H1 (cell line): Measurements from ENCODE around the gene RELN. TPM values are rescaled to one million over a fixed set of nuclear protein-coding genes. Genes with fewer than 3 reads are reported as not detected.

Source experiments
- BRCA1 ChIP-seq: IDR thresholded peaks from 2 replicates; pipeline ENCODE4 v1.6.1; 2012; ENCODE audit warnings: low read depth, low read length, improper control_type of control experiment
- HDAC6 ChIP-seq: IDR thresholded peaks from one replicate; pipeline ENCODE4 v1.7.1; 2012; ENCODE audit warnings: low read depth, mild to moderate bottlenecking, inconsistent platforms, low read length, moderate library complexity
- JUN ChIP-seq: IDR thresholded peaks from 2 replicates; pipeline ENCODE4 v1.6.1; 2011; ENCODE audit warnings: low read depth, mild to moderate bottlenecking, improper control_type of control experiment, low read length
- MAFK ChIP-seq: IDR thresholded peaks from 2 replicates; pipeline ENCODE4 v1.6.1; 2012; ENCODE audit warnings: low read depth, mild to moderate bottlenecking, improper control_type of control experiment, low read length
- RBBP5 ChIP-seq: IDR thresholded peaks from 2 replicates; pipeline ENCODE4 v1.7.1; 2012; ENCODE audit warnings: low read depth, mild to moderate bottlenecking, inconsistent platforms, low read length, moderate library complexity, borderline replicate concordance
- ZNF274 ChIP-seq: IDR thresholded peaks from 2 replicates; pipeline ENCODE4 v1.7.0; 2012; ENCODE audit warnings: low read length, borderline replicate concordance; ENCODE audit errors: extremely low read depth
- polyA plus RNA-seq, 7 experiments: library from polyadenylated mRNA; depleted of rRNA in 3 of 7; stranded (reverse) in 5 of 7; unstranded in 2 of 7; fragments of >200 nt in 5 of 7; fragments of 200-250 nt in 2 of 7; gene quantifications; 1 replicate in 5 of 7; 2 replicates in 1 of 7; 4 replicates in 1 of 7; pipeline versions ENCODE4 v1.2.1 to v1.2.3, GENCODE V29; 2011 to 2013; ENCODE audit warnings: missing spikeins in 2 of 7, mixed read lengths in 2 of 7
- total RNA-seq: library from RNA; stranded (reverse); fragmentation: NEBNext Ultra II Directional; extraction: Animal tissue kit (Norgen Biotek cat#: 25700); gene quantifications from 2 replicates; pipeline ENCODE4 v1.2.1, GENCODE V29; 2021
- TF ChIP-seq, protein P1 (sequence below): fragments of 300-600 bp; sonication (generic); IDR thresholded peaks from 2 replicates; pipeline ENCODE4 v1.7.1; 2012; ENCODE audit warnings: low read length, moderate library complexity, mild to moderate bottlenecking, inconsistent platforms; ENCODE audit not compliant: insufficient replicate concordance
- TF ChIP-seq, protein P2 (sequence below): IDR thresholded peaks from 2 replicates; pipeline ENCODE4 v1.6.1; 2012; ENCODE audit warnings: inconsistent platforms
- TF ChIP-seq, protein P3 (sequence below): IDR thresholded peaks from 2 replicates; pipeline ENCODE4 v1.6.1; 2012; ENCODE audit warnings: inconsistent platforms

Gene RELN
- total and polyA plus RNA-seq, 2 of the 8 experiments (the other 6 are each of a cell fraction or from before 2014, with no cell fraction given), result 0.03 to 0.07 TPM

DNA sequence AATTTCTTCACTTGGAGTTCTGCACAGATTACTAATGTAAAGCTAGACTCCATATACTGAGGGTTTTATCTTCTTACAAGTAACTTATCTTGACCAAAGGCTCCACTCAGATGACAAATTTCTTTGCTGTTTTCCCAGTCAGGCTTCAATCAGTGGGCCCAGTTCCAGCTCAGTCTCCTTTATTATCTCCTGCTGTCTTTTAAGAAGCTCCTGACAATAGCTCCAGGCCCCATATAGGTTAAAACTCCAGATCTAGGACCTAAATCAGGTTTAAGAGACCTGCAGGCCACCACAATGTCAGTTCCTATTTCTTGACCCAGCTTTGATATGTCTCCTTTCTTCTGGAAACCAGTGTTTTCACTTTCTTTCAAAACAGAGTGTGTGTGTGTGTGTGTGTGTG lies 165.2 kb downstream of the RELN start (continued):
- TF ChIP-seq, protein P1, sequence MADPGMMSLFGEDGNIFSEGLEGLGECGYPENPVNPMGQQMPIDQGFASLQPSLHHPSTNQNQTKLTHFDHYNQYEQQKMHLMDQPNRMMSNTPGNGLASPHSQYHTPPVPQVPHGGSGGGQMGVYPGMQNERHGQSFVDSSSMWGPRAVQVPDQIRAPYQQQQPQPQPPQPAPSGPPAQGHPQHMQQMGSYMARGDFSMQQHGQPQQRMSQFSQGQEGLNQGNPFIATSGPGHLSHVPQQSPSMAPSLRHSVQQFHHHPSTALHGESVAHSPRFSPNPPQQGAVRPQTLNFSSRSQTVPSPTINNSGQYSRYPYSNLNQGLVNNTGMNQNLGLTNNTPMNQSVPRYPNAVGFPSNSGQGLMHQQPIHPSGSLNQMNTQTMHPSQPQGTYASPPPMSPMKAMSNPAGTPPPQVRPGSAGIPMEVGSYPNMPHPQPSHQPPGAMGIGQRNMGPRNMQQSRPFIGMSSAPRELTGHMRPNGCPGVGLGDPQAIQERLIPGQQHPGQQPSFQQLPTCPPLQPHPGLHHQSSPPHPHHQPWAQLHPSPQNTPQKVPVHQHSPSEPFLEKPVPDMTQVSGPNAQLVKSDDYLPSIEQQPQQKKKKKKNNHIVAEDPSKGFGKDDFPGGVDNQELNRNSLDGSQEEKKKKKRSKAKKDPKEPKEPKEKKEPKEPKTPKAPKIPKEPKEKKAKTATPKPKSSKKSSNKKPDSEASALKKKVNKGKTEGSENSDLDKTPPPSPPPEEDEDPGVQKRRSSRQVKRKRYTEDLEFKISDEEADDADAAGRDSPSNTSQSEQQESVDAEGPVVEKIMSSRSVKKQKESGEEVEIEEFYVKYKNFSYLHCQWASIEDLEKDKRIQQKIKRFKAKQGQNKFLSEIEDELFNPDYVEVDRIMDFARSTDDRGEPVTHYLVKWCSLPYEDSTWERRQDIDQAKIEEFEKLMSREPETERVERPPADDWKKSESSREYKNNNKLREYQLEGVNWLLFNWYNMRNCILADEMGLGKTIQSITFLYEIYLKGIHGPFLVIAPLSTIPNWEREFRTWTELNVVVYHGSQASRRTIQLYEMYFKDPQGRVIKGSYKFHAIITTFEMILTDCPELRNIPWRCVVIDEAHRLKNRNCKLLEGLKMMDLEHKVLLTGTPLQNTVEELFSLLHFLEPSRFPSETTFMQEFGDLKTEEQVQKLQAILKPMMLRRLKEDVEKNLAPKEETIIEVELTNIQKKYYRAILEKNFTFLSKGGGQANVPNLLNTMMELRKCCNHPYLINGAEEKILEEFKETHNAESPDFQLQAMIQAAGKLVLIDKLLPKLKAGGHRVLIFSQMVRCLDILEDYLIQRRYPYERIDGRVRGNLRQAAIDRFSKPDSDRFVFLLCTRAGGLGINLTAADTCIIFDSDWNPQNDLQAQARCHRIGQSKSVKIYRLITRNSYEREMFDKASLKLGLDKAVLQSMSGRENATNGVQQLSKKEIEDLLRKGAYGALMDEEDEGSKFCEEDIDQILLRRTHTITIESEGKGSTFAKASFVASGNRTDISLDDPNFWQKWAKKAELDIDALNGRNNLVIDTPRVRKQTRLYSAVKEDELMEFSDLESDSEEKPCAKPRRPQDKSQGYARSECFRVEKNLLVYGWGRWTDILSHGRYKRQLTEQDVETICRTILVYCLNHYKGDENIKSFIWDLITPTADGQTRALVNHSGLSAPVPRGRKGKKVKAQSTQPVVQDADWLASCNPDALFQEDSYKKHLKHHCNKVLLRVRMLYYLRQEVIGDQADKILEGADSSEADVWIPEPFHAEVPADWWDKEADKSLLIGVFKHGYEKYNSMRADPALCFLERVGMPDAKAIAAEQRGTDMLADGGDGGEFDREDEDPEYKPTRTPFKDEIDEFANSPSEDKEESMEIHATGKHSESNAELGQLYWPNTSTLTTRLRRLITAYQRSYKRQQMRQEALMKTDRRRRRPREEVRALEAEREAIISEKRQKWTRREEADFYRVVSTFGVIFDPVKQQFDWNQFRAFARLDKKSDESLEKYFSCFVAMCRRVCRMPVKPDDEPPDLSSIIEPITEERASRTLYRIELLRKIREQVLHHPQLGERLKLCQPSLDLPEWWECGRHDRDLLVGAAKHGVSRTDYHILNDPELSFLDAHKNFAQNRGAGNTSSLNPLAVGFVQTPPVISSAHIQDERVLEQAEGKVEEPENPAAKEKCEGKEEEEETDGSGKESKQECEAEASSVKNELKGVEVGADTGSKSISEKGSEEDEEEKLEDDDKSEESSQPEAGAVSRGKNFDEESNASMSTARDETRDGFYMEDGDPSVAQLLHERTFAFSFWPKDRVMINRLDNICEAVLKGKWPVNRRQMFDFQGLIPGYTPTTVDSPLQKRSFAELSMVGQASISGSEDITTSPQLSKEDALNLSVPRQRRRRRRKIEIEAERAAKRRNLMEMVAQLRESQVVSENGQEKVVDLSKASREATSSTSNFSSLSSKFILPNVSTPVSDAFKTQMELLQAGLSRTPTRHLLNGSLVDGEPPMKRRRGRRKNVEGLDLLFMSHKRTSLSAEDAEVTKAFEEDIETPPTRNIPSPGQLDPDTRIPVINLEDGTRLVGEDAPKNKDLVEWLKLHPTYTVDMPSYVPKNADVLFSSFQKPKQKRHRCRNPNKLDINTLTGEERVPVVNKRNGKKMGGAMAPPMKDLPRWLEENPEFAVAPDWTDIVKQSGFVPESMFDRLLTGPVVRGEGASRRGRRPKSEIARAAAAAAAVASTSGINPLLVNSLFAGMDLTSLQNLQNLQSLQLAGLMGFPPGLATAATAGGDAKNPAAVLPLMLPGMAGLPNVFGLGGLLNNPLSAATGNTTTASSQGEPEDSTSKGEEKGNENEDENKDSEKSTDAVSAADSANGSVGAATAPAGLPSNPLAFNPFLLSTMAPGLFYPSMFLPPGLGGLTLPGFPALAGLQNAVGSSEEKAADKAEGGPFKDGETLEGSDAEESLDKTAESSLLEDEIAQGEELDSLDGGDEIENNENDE, result no peak
- TF ChIP-seq MAFK (no peak), BRCA1 (no peak), ZNF274 (no peak), JUN (no peak), RBBP5 (no peak), HDAC6 (no peak)
- TF ChIP-seq, protein P2, sequence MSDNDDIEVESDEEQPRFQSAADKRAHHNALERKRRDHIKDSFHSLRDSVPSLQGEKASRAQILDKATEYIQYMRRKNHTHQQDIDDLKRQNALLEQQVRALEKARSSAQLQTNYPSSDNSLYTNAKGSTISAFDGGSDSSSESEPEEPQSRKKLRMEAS, result no peak
- TF ChIP-seq, protein P3, sequence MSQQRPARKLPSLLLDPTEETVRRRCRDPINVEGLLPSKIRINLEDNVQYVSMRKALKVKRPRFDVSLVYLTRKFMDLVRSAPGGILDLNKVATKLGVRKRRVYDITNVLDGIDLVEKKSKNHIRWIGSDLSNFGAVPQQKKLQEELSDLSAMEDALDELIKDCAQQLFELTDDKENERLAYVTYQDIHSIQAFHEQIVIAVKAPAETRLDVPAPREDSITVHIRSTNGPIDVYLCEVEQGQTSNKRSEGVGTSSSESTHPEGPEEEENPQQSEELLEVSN, result no peak
- TF ChIP-seq, all 59 proteins: peak for 0
